Neural progenitor cell (in vitro differentiated cells): ENCODE measurements around the gene ATXN7L2. TPM values are rescaled to one million over a fixed set of nuclear protein-coding genes. Genes with fewer than 3 reads are reported as not detected.

Experiments
- DNase-seq: peaks from one replicate; pipeline ENCODE4 v3.0.0-alpha.2; 2016; ENCODE audit warnings: low spot score
- H2AFZ ChIP-seq: fragments of 200-600 bp; sonication (generic); replicated peaks from 2 replicates; pipeline ENCODE4 v1.6.1; 2016; ENCODE audit warnings: antibody characterized with exemption
- H3F3A ChIP-seq: fragments of 200-600 bp; sonication (generic); 2 replicates; pipeline ENCODE4 v1.6.1; 2016; ENCODE audit warnings: antibody characterized with exemption, low read depth
- H3K27ac ChIP-seq: fragments of 200-600 bp; sonication (generic); 2 replicates; pipeline ENCODE4 v1.5.1; 2016; ENCODE audit warnings: mild to moderate bottlenecking
- H3K27me3 ChIP-seq: fragments of 200-600 bp; sonication (generic); 2 replicates; pipeline ENCODE4 v1.6.1; 2016; ENCODE audit warnings: mild to moderate bottlenecking, moderate library complexity
- H3K36me3 ChIP-seq: fragments of 200-600 bp; sonication (generic); 2 replicates; pipeline ENCODE4 v1.5.1; 2016
- H3K4me1 ChIP-seq: fragments of 200-600 bp; sonication (generic); 2 replicates; pipeline ENCODE4 v1.6.1; 2016; ENCODE audit warnings: mixed run types
- H3K4me2 ChIP-seq: fragments of 200-600 bp; sonication (generic); 2 replicates; pipeline ENCODE4 v1.6.1; 2016
- H3K4me3 ChIP-seq: fragments of 200-600 bp; sonication (generic); 2 replicates; pipeline ENCODE4 v1.5.1; 2016
- H3K79me2 ChIP-seq: fragments of 200-600 bp; sonication (generic); 2 replicates; pipeline ENCODE4 v1.6.1; 2016; ENCODE audit warnings: low read depth
- H3K9ac ChIP-seq: fragments of 200-600 bp; sonication (generic); 2 replicates; pipeline ENCODE4 v1.6.1; 2016
- H3K9me3 ChIP-seq: fragments of 200-600 bp; sonication (generic); 2 replicates; pipeline ENCODE4 v1.5.1; 2016; ENCODE audit warnings: low read depth
- H4K20me1 ChIP-seq: fragments of 200-600 bp; sonication (generic); 2 replicates; pipeline ENCODE4 v1.6.1; 2016; ENCODE audit warnings: low read depth
- H3K27ac Mint-ChIP-seq: 3 replicates; pipeline ENCODE4 v1.8.0; 2021; ENCODE audit warnings: mixed read lengths
- H3K27me3 Mint-ChIP-seq: 2 replicates; pipeline ENCODE4 v1.8.0; 2022; ENCODE audit warnings: low read depth, mild to moderate bottlenecking, inconsistent platforms, moderate library complexity, mixed read lengths; ENCODE audit not compliant: insufficient read depth
- H3K36me3 Mint-ChIP-seq: 3 replicates; pipeline ENCODE4 v1.8.0; 2021; ENCODE audit warnings: mixed read lengths
- H3K4me1 Mint-ChIP-seq: 3 replicates; pipeline ENCODE4 v1.8.0; 2021; ENCODE audit warnings: mixed read lengths
- H3K4me3 Mint-ChIP-seq: 3 replicates; pipeline ENCODE4 v1.8.0; 2021; ENCODE audit warnings: mild to moderate bottlenecking, moderate library complexity, mixed read lengths
- H3K9me3 Mint-ChIP-seq: 3 replicates; pipeline ENCODE4 v1.8.0; 2020; ENCODE audit warnings: mixed read lengths
- CTCF ChIP-seq: fragments of 200-600 bp; sonication (generic); IDR thresholded peaks from 2 replicates; pipeline ENCODE4 v1.5.1; 2017; ENCODE audit warnings: antibody characterized with exemption, mild to moderate bottlenecking
- EZH2 ChIP-seq: fragments of 200-600 bp; sonication (generic); IDR thresholded peaks from 2 replicates; pipeline ENCODE4 v1.6.1; 2017; ENCODE audit warnings: antibody characterized with exemption, mild to moderate bottlenecking, moderate library complexity
- EZH2phosphoT487 ChIP-seq: fragments of 200-600 bp; sonication (generic); IDR thresholded peaks from 2 replicates; pipeline ENCODE4 v1.6.1; 2017; ENCODE audit warnings: antibody characterized with exemption
- total RNA-seq: library from RNA; depleted of rRNA; stranded (reverse); fragments of >200 nt; gene quantifications from 2 replicates; pipeline ENCODE4 v1.2.3, GENCODE V29; 2015; ENCODE audit warnings: low replicate concordance

Gene ATXN7L2
- total RNA-seq, 1 donor from 2014 or later, result 6.5 TPM

GRCh38 chr1:109522026-109522425 is 38.3 kb downstream of the ATXN7L2 start:
- Mint-ChIP-seq H3K4me3 (no peak overlapping the region), H3K36me3 (no peaks in the 10 kb centered on the region), H3K4me1 (peaks cover 8% of the 10 kb centered on the region), H3K27ac (no peak overlapping the region), H3K9me3 (no peaks in the 10 kb centered on the region), H3K27me3 (peaks cover 12% of the 10 kb centered on the region)
- Histone ChIP-seq H4K20me1 (no peaks in the 10 kb centered on the region), H3K4me3 (no peak overlapping the region), H3K36me3 (no peaks in the 10 kb centered on the region), H3K9ac (no peak overlapping the region), H3K4me2 (no peak overlapping the region), H3K27me3 (peaks cover 4% of the 10 kb centered on the region), H3K79me2 (no peaks in the 10 kb centered on the region), H2AFZ (no peak overlapping the region), H3K27ac (no peak overlapping the region), H3F3A (no peaks in the 10 kb centered on the region), H3K4me1 (no peaks in the 10 kb centered on the region), H3K9me3 (no peaks in the 10 kb centered on the region)
- no peak for DNase-seq
- TF ChIP-seq EZH2phosphoT487, result no peak
- no peak for TF ChIP-seq EZH2
- TF ChIP-seq CTCF, result no peak

- Histone ChIP-seq H3K79me2 (no peaks in the 10 kb centered on the region), H3K4me2 (no peak overlapping the region), H3K9ac (no peak overlapping the region), H3K4me1 (no peaks in the 10 kb centered on the region), H3K27ac (no peak overlapping the region), H3K36me3 (no peaks in the 10 kb centered on the region), H3K9me3 (no peaks in the 10 kb centered on the region), H4K20me1 (no peaks in the 10 kb centered on the region), H3K27me3 (peaks cover 4% of the 10 kb centered on the region), H2AFZ (no peak overlapping the region), H3F3A (no peaks in the 10 kb centered on the region), H3K4me3 (no peak overlapping the region)
- Mint-ChIP-seq H3K36me3 (no peaks in the 10 kb centered on the region), H3K4me3 (no peak overlapping the region), H3K27me3 (peaks cover 12% of the 10 kb centered on the region), H3K4me1 (peaks cover 6% of the 10 kb centered on the region), H3K27ac (no peak overlapping the region), H3K9me3 (no peaks in the 10 kb centered on the region)
- TF ChIP-seq EZH2phosphoT487 (no peak), CTCF (no peak), EZH2 (no peak)
- DNase-seq, result no peak
Measured at GRCh38 chr1:109523706-109524105, 40.0 kb downstream of the ATXN7L2 start.

- no peak overlapping the region for H3K27ac ChIP-seq
- H3K79me2 ChIP-seq, result no peaks in the 10 kb centered on the region
- TF ChIP-seq CTCF (no peak), EZH2 (no peak), EZH2phosphoT487 (no peak)
- H3F3A ChIP-seq, result peaks cover 5% of the 10 kb centered on the region
- Mint-ChIP-seq H3K9me3 (no peaks in the 10 kb centered on the region), H3K4me1 (peaks cover 22% of the 10 kb centered on the region), H3K4me3 (no peak overlapping the region), H3K27ac (peak overlapping the region; percentile 4), H3K27me3 (peaks cover 9% of the 10 kb centered on the region), H3K36me3 (no peaks in the 10 kb centered on the region)
- no peaks in the 10 kb centered on the region for H3K9me3 ChIP-seq
- peaks cover 4% of the 10 kb centered on the region for H3K27me3 ChIP-seq
- DNase-seq, result no peak
- no peak overlapping the region for H3K4me2 ChIP-seq
- H3K4me3 ChIP-seq, result no peak overlapping the region
- no peak overlapping the region for H3K9ac ChIP-seq
- no peaks in the 10 kb centered on the region for H3K36me3 ChIP-seq
- H2AFZ ChIP-seq, result no peak overlapping the region
- no peaks in the 10 kb centered on the region for H4K20me1 ChIP-seq
- H3K4me1 ChIP-seq, result peaks cover 12% of the 10 kb centered on the region
Measured at GRCh38 chr1:109527098-109527811, 43.5 kb downstream of the ATXN7L2 start.
